Measurements from ENCODE around the gene NDFIP1. TPM values are rescaled to one million over a fixed set of nuclear protein-coding genes. Genes with fewer than 3 reads are reported as not detected.

Gene NDFIP1
- total and polyA plus RNA-seq, 9 donors: 46.8 to 77.2 (median 63.8) TPM

GRCh38 chr5:142170254-142170953 is 61.8 kb downstream of the NDFIP1 start:
- DNase-seq: no peak

GRCh38 chr5:142171270-142171669 is 62.7 kb downstream of the NDFIP1 start:
- peaks cover 8% of the 10 kb centered on the region for H3K4me1 ChIP-seq (ENCODE audit: control insufficient read depth, insufficient read depth, low read length)
- no peaks in the 10 kb centered on the region for H3K27me3 ChIP-seq (ENCODE audit: control insufficient read depth, insufficient read depth, low read length)
- no CpG with 5 or more reads among the region's 4 CpGs for WGBS (ENCODE audit: insufficient coverage)
- H3K9me3 ChIP-seq (replicated peaks; ENCODE audit: control insufficient read depth, low read depth, low read length): no peaks in the 10 kb centered on the region
- no peak overlapping the region for H3K27ac ChIP-seq (ENCODE audit: low read length)
- no peaks in the 10 kb centered on the region for H3K36me3 ChIP-seq (ENCODE audit: control insufficient read depth, insufficient read depth, low read length)
- no peak for DNase-seq
- no peak overlapping the region for H3K4me3 ChIP-seq (ENCODE audit: low read length)

More at GRCh38 chr5:142170254-142170953, 61.8 kb downstream of the NDFIP1 start:
- Histone ChIP-seq H3K4me3 (ENCODE audit: low read length) (no peak overlapping the region), H3K36me3 (ENCODE audit: control insufficient read depth, insufficient read depth, low read length) (no peaks in the 10 kb centered on the region), H3K27ac (ENCODE audit: low read length) (no peak overlapping the region), H3K9me3 (replicated peaks; ENCODE audit: control insufficient read depth, low read depth, low read length) (no peaks in the 10 kb centered on the region), H3K4me1 (ENCODE audit: control insufficient read depth, insufficient read depth, low read length) (peaks cover 3% of the 10 kb centered on the region), H3K27me3 (ENCODE audit: control insufficient read depth, insufficient read depth, low read length) (no peaks in the 10 kb centered on the region)
- WGBS (ENCODE audit: insufficient coverage): 84% methylated on average over 4 of the region's 6 CpGs

GRCh38 chr5:142175039-142175438 is 66.5 kb downstream of the NDFIP1 start:
- Histone ChIP-seq H3K4me3 (ENCODE audit: low read length) (no peak overlapping the region), H3K27ac (ENCODE audit: low read length) (no peak overlapping the region), H3K27me3 (ENCODE audit: control insufficient read depth, insufficient read depth, low read length) (no peaks in the 10 kb centered on the region), H3K9me3 (replicated peaks; ENCODE audit: control insufficient read depth, low read depth, low read length) (no peaks in the 10 kb centered on the region), H3K4me1 (ENCODE audit: control insufficient read depth, insufficient read depth, low read length) (peaks cover 10% of the 10 kb centered on the region), H3K36me3 (ENCODE audit: control insufficient read depth, insufficient read depth, low read length) (no peaks in the 10 kb centered on the region)
- WGBS (ENCODE audit: insufficient coverage): 0% methylated on average over 1 of the region's 3 CpGs
- DNase-seq: peak; percentile 37

GRCh38 chr5:142175461-142176142 is 67.0 kb downstream of the NDFIP1 start:
- WGBS (ENCODE audit: insufficient coverage): 100% methylated on average over 1 of the region's 8 CpGs

GRCh38 chr5:142176255-142176654 is 67.7 kb downstream of the NDFIP1 start:
- DNase-seq: no peak
- no peaks in the 10 kb centered on the region for H3K9me3 ChIP-seq (replicated peaks; ENCODE audit: control insufficient read depth, low read depth, low read length)
- H3K4me1 ChIP-seq (ENCODE audit: control insufficient read depth, insufficient read depth, low read length): peaks cover 10% of the 10 kb centered on the region
- no peak overlapping the region for H3K27ac ChIP-seq (ENCODE audit: low read length)
- H3K27me3 ChIP-seq (ENCODE audit: control insufficient read depth, insufficient read depth, low read length): no peaks in the 10 kb centered on the region
- no peak overlapping the region for H3K4me3 ChIP-seq (ENCODE audit: low read length)
- H3K36me3 ChIP-seq (ENCODE audit: control insufficient read depth, insufficient read depth, low read length): no peaks in the 10 kb centered on the region
- no CpG with 5 or more reads among the region's 2 CpGs for WGBS (ENCODE audit: insufficient coverage)

More at GRCh38 chr5:142175461-142176142, 67.0 kb downstream of the NDFIP1 start:
- no peak for DNase-seq
- peaks cover 10% of the 10 kb centered on the region for H3K4me1 ChIP-seq (ENCODE audit: control insufficient read depth, insufficient read depth, low read length)
- H3K4me3 ChIP-seq (ENCODE audit: low read length): no peak overlapping the region
- H3K36me3 ChIP-seq (ENCODE audit: control insufficient read depth, insufficient read depth, low read length): no peaks in the 10 kb centered on the region
- no peaks in the 10 kb centered on the region for H3K9me3 ChIP-seq (replicated peaks; ENCODE audit: control insufficient read depth, low read depth, low read length)
- H3K27me3 ChIP-seq (ENCODE audit: control insufficient read depth, insufficient read depth, low read length): no peaks in the 10 kb centered on the region
- no peak overlapping the region for H3K27ac ChIP-seq (ENCODE audit: low read length)

GRCh38 chr5:142178651-142179050 is 70.1 kb downstream of the NDFIP1 start:
- H3K4me1 ChIP-seq (ENCODE audit: control insufficient read depth, insufficient read depth, low read length): peaks cover 10% of the 10 kb centered on the region
- H3K36me3 ChIP-seq (ENCODE audit: control insufficient read depth, insufficient read depth, low read length): no peaks in the 10 kb centered on the region
- no peaks in the 10 kb centered on the region for H3K27me3 ChIP-seq (ENCODE audit: control insufficient read depth, insufficient read depth, low read length)
- DNase-seq: no peak
- no peaks in the 10 kb centered on the region for H3K9me3 ChIP-seq (replicated peaks; ENCODE audit: control insufficient read depth, low read depth, low read length)
- no peak overlapping the region for H3K27ac ChIP-seq (ENCODE audit: low read length)
- H3K4me3 ChIP-seq (ENCODE audit: low read length): no peak overlapping the region
- 97% methylated on average over 3 of the region's 7 CpGs for WGBS (ENCODE audit: insufficient coverage)

GRCh38 chr5:142179776-142180387 is 71.3 kb downstream of the NDFIP1 start:
- H3K27me3 ChIP-seq (ENCODE audit: control insufficient read depth, insufficient read depth, low read length): no peaks in the 10 kb centered on the region
- 100% methylated on average over 1 of the region's 6 CpGs for WGBS (ENCODE audit: insufficient coverage)
- H3K27ac ChIP-seq (ENCODE audit: low read length): no peak overlapping the region
- H3K36me3 ChIP-seq (ENCODE audit: control insufficient read depth, insufficient read depth, low read length): no peaks in the 10 kb centered on the region
- H3K4me3 ChIP-seq (ENCODE audit: low read length): no peak overlapping the region
- H3K4me1 ChIP-seq (ENCODE audit: control insufficient read depth, insufficient read depth, low read length): peaks cover 10% of the 10 kb centered on the region
- DNase-seq: no peak
- no peaks in the 10 kb centered on the region for H3K9me3 ChIP-seq (replicated peaks; ENCODE audit: control insufficient read depth, low read depth, low read length)

GRCh38 chr5:142181096-142181495 is 72.5 kb downstream of the NDFIP1 start:
- Histone ChIP-seq H3K27ac (ENCODE audit: low read length) (no peak overlapping the region), H3K9me3 (replicated peaks; ENCODE audit: control insufficient read depth, low read depth, low read length) (no peaks in the 10 kb centered on the region), H3K27me3 (ENCODE audit: control insufficient read depth, insufficient read depth, low read length) (no peaks in the 10 kb centered on the region), H3K4me1 (ENCODE audit: control insufficient read depth, insufficient read depth, low read length) (peaks cover 9% of the 10 kb centered on the region), H3K4me3 (ENCODE audit: low read length) (no peak overlapping the region), H3K36me3 (ENCODE audit: control insufficient read depth, insufficient read depth, low read length) (no peaks in the 10 kb centered on the region)
- no peak for DNase-seq
- WGBS (ENCODE audit: insufficient coverage): 80% methylated on average over 5 of the region's 6 CpGs

GRCh38 chr5:142181547-142182163 is 73.1 kb downstream of the NDFIP1 start:
- no peaks in the 10 kb centered on the region for H3K36me3 ChIP-seq (ENCODE audit: control insufficient read depth, insufficient read depth, low read length)
- WGBS (ENCODE audit: insufficient coverage): 67% methylated on average over 3 of the region's 7 CpGs

GRCh38 chr5:142182840-142183239 is 74.3 kb downstream of the NDFIP1 start:
- WGBS (ENCODE audit: insufficient coverage): 69% methylated on average over 3 of the region's 5 CpGs
- Histone ChIP-seq H3K4me1 (ENCODE audit: control insufficient read depth, insufficient read depth, low read length) (peaks cover 5% of the 10 kb centered on the region), H3K4me3 (ENCODE audit: low read length) (no peak overlapping the region), H3K27me3 (ENCODE audit: control insufficient read depth, insufficient read depth, low read length) (no peaks in the 10 kb centered on the region), H3K27ac (ENCODE audit: low read length) (no peak overlapping the region), H3K9me3 (replicated peaks; ENCODE audit: control insufficient read depth, low read depth, low read length) (no peaks in the 10 kb centered on the region), H3K36me3 (ENCODE audit: control insufficient read depth, insufficient read depth, low read length) (no peaks in the 10 kb centered on the region)
- no peak for DNase-seq

More at GRCh38 chr5:142181547-142182163, 73.1 kb downstream of the NDFIP1 start:
- H3K9me3 ChIP-seq (replicated peaks; ENCODE audit: control insufficient read depth, low read depth, low read length): no peaks in the 10 kb centered on the region
- H3K27ac ChIP-seq (ENCODE audit: low read length): no peak overlapping the region
- no peak for DNase-seq
- no peaks in the 10 kb centered on the region for H3K27me3 ChIP-seq (ENCODE audit: control insufficient read depth, insufficient read depth, low read length)
- H3K4me1 ChIP-seq (ENCODE audit: control insufficient read depth, insufficient read depth, low read length): peaks cover 5% of the 10 kb centered on the region
- H3K4me3 ChIP-seq (ENCODE audit: low read length): no peak overlapping the region
